Natural killer cell (primary cell): ENCODE results near the gene SERPINE2. TPM values are rescaled to one million over a fixed set of nuclear protein-coding genes. Genes with fewer than 3 reads are reported as not detected.
A peak's percentile ranks its signal among the peaks of the same experiment; 100 is the strongest.

Experiments
- ATAC-seq, 3 donors: fragments of 150-1000 bp in 2 of 3; fragments of 200-7000 bp in 1 of 3; cut with Tn5 transposase; 1 replicate in 1 of 3; 2 replicates in 2 of 3; pipeline ENCODE4 v1.10.0; 2021; ENCODE audit warnings: mild to moderate bottlenecking in 2 of 3, moderate library complexity in 2 of 3
- DNase-seq, 2 donors: peaks; one replicate each; pipeline versions ENCODE4 v3.0.0 to v3.0.0-alpha.2; 2013 to 2021; ENCODE audit warnings: mixed read lengths in 1 of 2
- H3K27ac ChIP-seq: one replicate; pipeline ENCODE4 v1.5.1; 2013; ENCODE audit warnings: mild to moderate bottlenecking, low read length
- H3K27me3 ChIP-seq: one replicate; pipeline ENCODE4 v1.6.1; 2013; ENCODE audit warnings: low read length; ENCODE audit not compliant: control insufficient read depth, insufficient read depth
- H3K36me3 ChIP-seq: one replicate; pipeline ENCODE4 v1.6.1; 2013; ENCODE audit warnings: low read length; ENCODE audit not compliant: control insufficient read depth, insufficient read depth
- H3K4me1 ChIP-seq: one replicate; pipeline ENCODE4 v1.6.1; 2013; ENCODE audit warnings: low read length; ENCODE audit not compliant: control insufficient read depth, insufficient read depth
- H3K4me3 ChIP-seq: one replicate; pipeline ENCODE4 v1.5.1; 2013; ENCODE audit warnings: low read length
- H3K9me3 ChIP-seq: one replicate; pipeline ENCODE4 v1.6.1; 2013; ENCODE audit warnings: low read length; ENCODE audit not compliant: control insufficient read depth, insufficient read depth
- H3K27ac Mint-ChIP-seq, 2 donors: one replicate each; pipeline ENCODE4 v1.8.0; 2022; ENCODE audit warnings: mild to moderate bottlenecking in 2 of 2, mixed read lengths in 2 of 2, moderate library complexity in 1 of 2
- H3K27me3 Mint-ChIP-seq, 2 donors: one replicate each; pipeline ENCODE4 v1.8.0; 2022; ENCODE audit warnings: low read depth in 2 of 2, mixed read lengths in 2 of 2
- H3K36me3 Mint-ChIP-seq: one replicate; pipeline ENCODE4 v1.8.0; 2022; ENCODE audit warnings: mixed read lengths
- H3K4me1 Mint-ChIP-seq, 2 donors: one replicate each; pipeline ENCODE4 v1.8.0; 2022; ENCODE audit warnings: mixed read lengths in 2 of 2
- H3K4me3 Mint-ChIP-seq: one replicate; pipeline ENCODE4 v1.8.0; 2022; ENCODE audit warnings: mild to moderate bottlenecking, moderate library complexity, mixed read lengths
- H3K9me3 Mint-ChIP-seq, 2 donors: one replicate each; pipeline ENCODE4 v1.8.0; 2022; ENCODE audit warnings: mixed read lengths in 2 of 2
- WGBS: methylation state at CpG from one replicate; pipeline ENCODE4 v1.1.7; 2013; ENCODE audit warnings: missing lambda C conversion rate; ENCODE audit not compliant: insufficient coverage; 5-methylcytosine and 5-hydroxymethylcytosine counted together
- intact Hi-C: fragments of 100-400 bp; cut with micrococcal nuclease; formaldehyde crosslinking; loops from one replicate; pipeline ENCODE4 v1.14.2; 2022
- total RNA-seq, 4 donors: library from RNA; stranded (reverse); fragments of 120-200 nt in 1 of 4; gene quantifications; one replicate each; pipeline versions ENCODE4 v1.2.3 to v1.2.4, GENCODE V29; 2013 to 2022
- TF ChIP-seq, protein P1 (sequence below): fragments of 200-600 bp; IDR thresholded peaks from one replicate; pipeline ENCODE4 v1.8.0; 2022; ENCODE audit warnings: antibody characterized with exemption

SERPINE2 gene
- total RNA-seq, 3 donors from 2014 or later (not counting 1 experiment from before 2014, with no cell fraction given): 3.5 to 14.6 (median 8.4) TPM

DNA sequence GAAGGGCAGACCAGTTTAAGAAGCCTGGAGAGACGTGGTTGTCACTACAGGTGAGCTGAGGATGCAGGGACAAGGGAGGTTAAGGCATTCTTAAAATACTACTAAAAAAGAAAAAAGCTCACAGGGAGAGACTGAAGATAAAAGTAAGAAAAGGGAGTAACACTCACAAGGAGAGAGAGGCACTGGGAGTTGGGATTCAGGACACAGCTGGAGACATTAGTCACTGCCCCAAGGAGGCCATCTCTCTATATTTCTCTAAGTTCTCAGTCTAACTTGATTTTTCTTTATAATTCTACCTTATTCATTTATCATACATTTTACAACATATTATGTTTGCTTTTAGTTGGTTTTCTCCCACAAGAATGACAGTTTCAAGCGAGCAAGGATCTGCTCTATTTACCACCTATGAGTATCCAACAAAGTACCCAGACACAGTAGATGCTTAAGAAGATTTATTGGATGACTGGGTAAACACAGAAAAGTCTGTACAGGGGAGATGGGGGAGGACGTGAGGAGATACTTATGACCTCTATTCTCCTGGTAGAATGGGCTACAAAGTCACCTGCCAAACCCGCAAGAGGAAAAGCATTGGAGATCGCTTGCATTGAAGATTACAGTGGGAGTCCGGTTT, 2.2 kb downstream of the SERPINE2 start:
- WGBS: 94% methylated on average over 4 of the region's 6 CpGs
- DNase-seq (no peak), ATAC-seq (no peak)
- H3K27ac Mint-ChIP-seq: no peak overlapping the region
- H3K9me3 Mint-ChIP-seq: no peaks in the 10 kb centered on the region
- peaks cover 26 to 31% of the 10 kb centered on the region in 2 donors for H3K27me3 Mint-ChIP-seq
- Histone ChIP-seq H3K4me1 (peaks cover 15% of the 10 kb centered on the region), H3K9me3 (no peaks in the 10 kb centered on the region), H3K27ac (no peak overlapping the region), H3K27me3 (peaks cover 3% of the 10 kb centered on the region), H3K36me3 (no peaks in the 10 kb centered on the region), H3K4me3 (no peak overlapping the region)
- no peaks in the 10 kb centered on the region for H3K36me3 Mint-ChIP-seq
- intact Hi-C loops: no loop called here
- H3K4me1 Mint-ChIP-seq: peaks cover 21 to 33% of the 10 kb centered on the region in 2 donors
- peak overlapping the region; percentile 95 for H3K4me3 Mint-ChIP-seq
- TF ChIP-seq, protein P1, sequence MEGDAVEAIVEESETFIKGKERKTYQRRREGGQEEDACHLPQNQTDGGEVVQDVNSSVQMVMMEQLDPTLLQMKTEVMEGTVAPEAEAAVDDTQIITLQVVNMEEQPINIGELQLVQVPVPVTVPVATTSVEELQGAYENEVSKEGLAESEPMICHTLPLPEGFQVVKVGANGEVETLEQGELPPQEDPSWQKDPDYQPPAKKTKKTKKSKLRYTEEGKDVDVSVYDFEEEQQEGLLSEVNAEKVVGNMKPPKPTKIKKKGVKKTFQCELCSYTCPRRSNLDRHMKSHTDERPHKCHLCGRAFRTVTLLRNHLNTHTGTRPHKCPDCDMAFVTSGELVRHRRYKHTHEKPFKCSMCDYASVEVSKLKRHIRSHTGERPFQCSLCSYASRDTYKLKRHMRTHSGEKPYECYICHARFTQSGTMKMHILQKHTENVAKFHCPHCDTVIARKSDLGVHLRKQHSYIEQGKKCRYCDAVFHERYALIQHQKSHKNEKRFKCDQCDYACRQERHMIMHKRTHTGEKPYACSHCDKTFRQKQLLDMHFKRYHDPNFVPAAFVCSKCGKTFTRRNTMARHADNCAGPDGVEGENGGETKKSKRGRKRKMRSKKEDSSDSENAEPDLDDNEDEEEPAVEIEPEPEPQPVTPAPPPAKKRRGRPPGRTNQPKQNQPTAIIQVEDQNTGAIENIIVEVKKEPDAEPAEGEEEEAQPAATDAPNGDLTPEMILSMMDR: no peak

DNA sequence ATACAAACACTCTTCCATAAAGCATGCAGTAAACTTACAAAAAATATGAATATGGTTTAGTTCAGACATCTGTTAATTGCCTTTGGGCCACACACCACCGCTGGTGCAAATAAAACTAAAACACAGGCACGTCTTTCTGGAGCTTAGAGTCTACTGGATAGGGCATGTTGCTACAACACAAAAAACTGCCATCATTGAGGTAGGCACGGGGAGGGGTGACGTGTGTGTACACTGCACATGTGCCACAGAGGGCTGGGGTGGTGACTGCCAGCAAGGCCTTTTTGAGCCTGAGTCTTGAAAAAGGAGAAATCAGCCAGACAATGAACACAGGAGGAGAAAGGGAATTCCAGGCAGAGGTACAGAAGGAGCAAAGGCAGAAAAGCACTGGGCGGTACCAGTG, 5.1 kb downstream of the SERPINE2 start:
- Mint-ChIP-seq H3K36me3 (no peaks in the 10 kb centered on the region), H3K9me3 (no peaks in the 10 kb centered on the region), H3K27me3 (peaks cover 22 to 26% of the 10 kb centered on the region in 2 donors), H3K4me1 (peaks cover 21 to 27% of the 10 kb centered on the region in 2 donors), H3K27ac (no peak overlapping the region), H3K4me3 (no peak overlapping the region)
- Histone ChIP-seq H3K27ac (no peak overlapping the region), H3K9me3 (no peaks in the 10 kb centered on the region), H3K4me1 (peaks cover 7% of the 10 kb centered on the region), H3K36me3 (no peaks in the 10 kb centered on the region), H3K27me3 (no peaks in the 10 kb centered on the region), H3K4me3 (no peak overlapping the region)
- DNase-seq (no peak), ATAC-seq (no peak)
- 69% methylated on average over 5 of the region's 5 CpGs for WGBS
- TF ChIP-seq, protein P1: no peak
- intact Hi-C loops: no loop called here

DNA sequence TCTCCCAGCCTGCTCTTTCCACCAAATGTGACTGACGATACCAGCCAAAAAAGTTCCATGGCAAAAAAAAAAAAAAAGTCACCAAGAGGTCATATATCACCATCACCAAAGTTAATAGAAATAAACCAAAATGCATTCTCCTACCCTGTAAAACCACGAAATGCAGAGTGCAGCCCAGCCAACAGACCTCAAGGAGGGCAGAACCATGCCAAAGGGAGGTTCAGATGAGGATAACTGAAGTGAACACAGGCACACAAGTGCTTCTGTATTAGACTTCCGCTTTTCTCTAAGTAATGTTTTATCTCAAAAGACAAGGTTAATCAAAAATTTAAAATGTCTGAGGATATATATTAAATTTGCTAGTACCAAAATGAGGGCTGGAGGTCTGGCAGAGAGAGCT, 5.5 kb downstream of the SERPINE2 start:
- Histone ChIP-seq H3K27ac (no peak overlapping the region), H3K36me3 (no peaks in the 10 kb centered on the region), H3K27me3 (no peaks in the 10 kb centered on the region), H3K9me3 (no peaks in the 10 kb centered on the region), H3K4me1 (peaks cover 7% of the 10 kb centered on the region), H3K4me3 (no peak overlapping the region)
- Mint-ChIP-seq H3K9me3 (no peaks in the 10 kb centered on the region), H3K4me1 (peaks cover 20 to 27% of the 10 kb centered on the region in 2 donors), H3K4me3 (no peak overlapping the region), H3K27ac (no peak overlapping the region), H3K27me3 (peaks cover 22 to 26% of the 10 kb centered on the region in 2 donors), H3K36me3 (no peaks in the 10 kb centered on the region)
- ATAC-seq: no peak
- no peak for DNase-seq
- intact Hi-C loops: no loop called here
- TF ChIP-seq, protein P1: no peak
- WGBS: 60% methylated on average over 3 of the region's 3 CpGs

DNA sequence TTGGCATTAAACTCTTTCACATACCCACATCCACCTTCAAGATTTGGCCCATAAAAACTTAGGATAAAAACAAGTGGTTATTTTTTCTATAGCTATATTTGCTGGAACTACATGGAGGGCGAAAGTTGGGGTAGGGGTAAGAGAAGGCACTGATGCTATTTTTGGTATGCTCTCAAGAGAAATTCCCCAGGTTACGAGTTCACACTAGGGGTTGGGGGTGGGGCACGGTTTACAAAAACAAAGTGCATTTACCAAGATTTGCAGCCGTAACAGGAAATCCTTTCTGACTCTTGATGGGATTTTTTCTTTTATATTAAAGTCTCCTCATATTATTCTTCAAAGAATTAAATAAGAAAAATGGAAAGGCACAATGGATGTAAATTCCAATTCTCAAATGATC, 6.8 kb downstream of the SERPINE2 start:
- no peak overlapping the region for H3K4me3 ChIP-seq
- intact Hi-C loops: no loop called here
- no peak for ATAC-seq
- H3K27me3 Mint-ChIP-seq: peaks cover 12 to 14% of the 10 kb centered on the region in 2 donors
- H3K27ac ChIP-seq: no peak overlapping the region
- TF ChIP-seq, protein P1: no peak
- 32% methylated on average over 2 of the region's 4 CpGs for WGBS
- peaks cover 16 to 27% of the 10 kb centered on the region in 2 donors for H3K4me1 Mint-ChIP-seq
- H3K27me3 ChIP-seq: no peaks in the 10 kb centered on the region
- no peaks in the 10 kb centered on the region for H3K9me3 ChIP-seq
- no peaks in the 10 kb centered on the region for H3K36me3 Mint-ChIP-seq
- no peak overlapping the region for H3K27ac Mint-ChIP-seq
- no peaks in the 10 kb centered on the region for H3K36me3 ChIP-seq
- no peak overlapping the region for H3K4me3 Mint-ChIP-seq
- no peaks in the 10 kb centered on the region for H3K9me3 Mint-ChIP-seq
- H3K4me1 ChIP-seq: peaks cover 3% of the 10 kb centered on the region
- peak in 1 of 2 donors; percentile 32 for DNase-seq
